Measurements from ENCODE around the gene SEMA3D.

SEMA3D gene

GRCh38 chr7:85004402-85004801 lies 182.5 kb downstream of the SEMA3D start:
- Histone ChIP-seq H3K27ac (no peak overlapping the region), H3K27me3 (ENCODE audit: control insufficient read depth, insufficient read depth, low read length) (no peaks in the 10 kb centered on the region), H3K36me3 (ENCODE audit: control insufficient read depth, insufficient read depth, low read length) (no peaks in the 10 kb centered on the region), H3K4me2 (ENCODE audit: low read length) (no peak overlapping the region), H3K4me1 (no peaks in the 10 kb centered on the region), H3K9me3 (ENCODE audit: control insufficient read depth, low read length) (no peaks in the 10 kb centered on the region), H3K4me3 (ENCODE audit: low read depth, low read length) (no peak overlapping the region), H2AFZ (no peak overlapping the region), H3K79me2 (no peaks in the 10 kb centered on the region), H3K9ac (no peak overlapping the region)
- no peak for TF ChIP-seq CTCF (IDR thresholded peaks at IDR 0.05)

GRCh38 chr7:85001495-85002345 lies 185.1 kb downstream of the SEMA3D start:
- H3K9me3 ChIP-seq (ENCODE audit: control insufficient read depth, low read length), result no peaks in the 10 kb centered on the region
- H3K4me2 ChIP-seq (ENCODE audit: low read length), result no peak overlapping the region

GRCh38 chr7:85000735-85001350 lies 186.0 kb downstream of the SEMA3D start:
- no peak overlapping the region for H3K4me3 ChIP-seq (ENCODE audit: low read depth, low read length)
- H3K4me2 ChIP-seq (ENCODE audit: low read length), result no peak overlapping the region
- H3K79me2 ChIP-seq, result no peaks in the 10 kb centered on the region
- no peak overlapping the region for H2AFZ ChIP-seq
- H3K36me3 ChIP-seq (ENCODE audit: control insufficient read depth, insufficient read depth, low read length), result no peaks in the 10 kb centered on the region
- no peak for TF ChIP-seq CTCF (IDR thresholded peaks at IDR 0.05)
- H3K9ac ChIP-seq, result no peak overlapping the region
- no peaks in the 10 kb centered on the region for H3K4me1 ChIP-seq
- no peaks in the 10 kb centered on the region for H3K9me3 ChIP-seq (ENCODE audit: control insufficient read depth, low read length)
- no peak overlapping the region for H3K27ac ChIP-seq
- H3K27me3 ChIP-seq (ENCODE audit: control insufficient read depth, insufficient read depth, low read length), result no peaks in the 10 kb centered on the region

More at GRCh38 chr7:85001495-85002345, 185.1 kb downstream of the SEMA3D start:
- no peak overlapping the region for H3K9ac ChIP-seq
- H3K4me3 ChIP-seq (ENCODE audit: low read depth, low read length), result no peak overlapping the region
- no peaks in the 10 kb centered on the region for H3K36me3 ChIP-seq (ENCODE audit: control insufficient read depth, insufficient read depth, low read length)
- H3K27ac ChIP-seq, result no peak overlapping the region
- no peaks in the 10 kb centered on the region for H3K4me1 ChIP-seq
- no peak for TF ChIP-seq CTCF (IDR thresholded peaks at IDR 0.05)
- no peaks in the 10 kb centered on the region for H3K79me2 ChIP-seq
- no peak overlapping the region for H2AFZ ChIP-seq
- no peaks in the 10 kb centered on the region for H3K27me3 ChIP-seq (ENCODE audit: control insufficient read depth, insufficient read depth, low read length)

GRCh38 chr7:84999450-84999849 lies 187.4 kb downstream of the SEMA3D start:
- no peaks in the 10 kb centered on the region for H3K36me3 ChIP-seq (ENCODE audit: control insufficient read depth, insufficient read depth, low read length)
- H3K4me3 ChIP-seq (ENCODE audit: low read depth, low read length), result no peak overlapping the region
- H3K9ac ChIP-seq, result no peak overlapping the region
- TF ChIP-seq CTCF (IDR thresholded peaks at IDR 0.05), result no peak
- no peak overlapping the region for H3K27ac ChIP-seq
- H3K27me3 ChIP-seq (ENCODE audit: control insufficient read depth, insufficient read depth, low read length), result no peaks in the 10 kb centered on the region
- no peaks in the 10 kb centered on the region for H3K9me3 ChIP-seq (ENCODE audit: control insufficient read depth, low read length)
- H3K79me2 ChIP-seq, result no peaks in the 10 kb centered on the region
- no peaks in the 10 kb centered on the region for H3K4me1 ChIP-seq
- no peak overlapping the region for H2AFZ ChIP-seq
- no peak overlapping the region for H3K4me2 ChIP-seq (ENCODE audit: low read length)
